Stimulated activated CD4-positive, alpha-beta T cell treated with anti-CD3 and anti-CD28 coated beads, Interleukin-1b, Interleukin-23, amount 100 ng/mL, for 24 hours (primary cell): ENCODE measurements around the gene G0S2.

Experiments used
- DNase-seq, 4 experiments: peaks; one replicate each; pipeline ENCODE4 v3.0.0-alpha.2; 2020; ENCODE audit warnings: low read depth in 4 of 4, low spot score in 1 of 4

The G0S2 gene

GRCh38 chr1:209714338-209714737, 39.1 kb downstream of the G0S2 start:
- DNase-seq = no peak

- DNase-seq = no peak
These were observed 40.1 kb downstream of the G0S2 start for GRCh38 chr1:209715314-209715713.

GRCh38 chr1:209717818-209718217, 42.6 kb downstream of the G0S2 start:
- no peak for DNase-seq

GRCh38 chr1:209720326-209720725, 45.1 kb downstream of the G0S2 start:
- no peak for DNase-seq

GRCh38 chr1:209720826-209721225, 45.6 kb downstream of the G0S2 start:
- no peak for DNase-seq

GRCh38 chr1:209721323-209721722, 46.1 kb downstream of the G0S2 start:
- no peak for DNase-seq

- no peak for DNase-seq
These were observed 48.1 kb downstream of the G0S2 start for GRCh38 chr1:209723265-209723664.

GRCh38 chr1:209723756-209724693, 48.8 kb downstream of the G0S2 start:
- peak in 1 of 4 experiments; percentile 41 for DNase-seq
